GM12872 (cell line): ENCODE results near the gene HAUS8.

Experiments
- CTCF ChIP-seq: IDR thresholded peaks from 3 replicates; pipeline ENCODE4 v1.5.1; 2011; ENCODE audit warnings: low read depth, mild to moderate bottlenecking, low read length, moderate library complexity; ENCODE audit not compliant: insufficient read depth

HAUS8 gene, protein sequence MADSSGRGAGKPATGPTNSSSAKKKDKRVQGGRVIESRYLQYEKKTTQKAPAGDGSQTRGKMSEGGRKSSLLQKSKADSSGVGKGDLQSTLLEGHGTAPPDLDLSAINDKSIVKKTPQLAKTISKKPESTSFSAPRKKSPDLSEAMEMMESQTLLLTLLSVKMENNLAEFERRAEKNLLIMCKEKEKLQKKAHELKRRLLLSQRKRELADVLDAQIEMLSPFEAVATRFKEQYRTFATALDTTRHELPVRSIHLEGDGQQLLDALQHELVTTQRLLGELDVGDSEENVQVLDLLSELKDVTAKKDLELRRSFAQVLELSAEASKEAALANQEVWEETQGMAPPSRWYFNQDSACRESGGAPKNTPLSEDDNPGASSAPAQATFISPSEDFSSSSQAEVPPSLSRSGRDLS

GRCh38 chr19:17075035-17075863, at the start of gene HAUS8, which contains the start of gene MYO9B:
Gene HAUS8 (minus strand): TSS chr19:17075452. CDS start chr19:17075422, 30 bp downstream.
Gene MYO9B (plus strand): TSS chr19:17075777. CDS start chr19:17101718, 25,941 bp downstream.
- TF ChIP-seq CTCF, result no peak

DNA sequence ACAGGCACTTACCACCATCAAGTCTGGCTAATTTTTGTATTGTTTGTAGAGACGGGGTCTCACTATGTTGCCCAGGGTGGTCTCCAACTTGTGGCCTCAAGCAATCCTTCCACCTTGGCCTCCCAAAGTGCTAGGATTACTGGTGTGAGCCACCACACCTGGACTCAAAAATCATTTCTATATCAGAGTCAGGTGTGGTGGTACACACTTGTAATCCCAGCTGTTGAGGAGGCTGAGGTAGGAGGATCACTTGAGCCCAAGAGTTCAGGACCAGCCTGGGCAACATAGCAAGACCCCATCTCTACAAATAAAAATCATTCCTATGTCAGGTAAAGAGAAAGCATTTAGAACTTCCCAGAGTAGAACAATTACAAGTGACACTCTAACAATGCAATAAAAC, 48.8 kb upstream of the HAUS8 start:
- TF ChIP-seq CTCF, result no peak

DNA sequence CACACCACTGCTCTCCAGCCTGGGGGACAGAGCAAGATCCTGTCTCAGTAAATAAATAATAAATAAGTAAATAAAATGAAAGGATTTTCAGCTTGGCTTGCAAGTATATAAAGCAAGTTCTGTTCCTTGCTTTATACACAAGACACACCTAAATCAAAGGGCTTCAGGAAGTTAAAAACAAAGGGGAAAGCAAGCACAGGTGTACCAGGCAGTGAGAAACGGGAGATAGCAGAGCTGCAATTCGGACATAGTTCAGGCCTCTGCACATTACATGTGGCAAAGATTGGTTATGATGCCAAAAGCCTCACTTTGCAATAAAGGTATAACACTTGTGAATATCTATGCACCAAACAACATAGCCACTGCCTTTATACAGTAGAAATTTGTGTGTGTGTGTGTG, 47.8 kb upstream of the HAUS8 start:
- TF ChIP-seq CTCF, result no peak

DNA sequence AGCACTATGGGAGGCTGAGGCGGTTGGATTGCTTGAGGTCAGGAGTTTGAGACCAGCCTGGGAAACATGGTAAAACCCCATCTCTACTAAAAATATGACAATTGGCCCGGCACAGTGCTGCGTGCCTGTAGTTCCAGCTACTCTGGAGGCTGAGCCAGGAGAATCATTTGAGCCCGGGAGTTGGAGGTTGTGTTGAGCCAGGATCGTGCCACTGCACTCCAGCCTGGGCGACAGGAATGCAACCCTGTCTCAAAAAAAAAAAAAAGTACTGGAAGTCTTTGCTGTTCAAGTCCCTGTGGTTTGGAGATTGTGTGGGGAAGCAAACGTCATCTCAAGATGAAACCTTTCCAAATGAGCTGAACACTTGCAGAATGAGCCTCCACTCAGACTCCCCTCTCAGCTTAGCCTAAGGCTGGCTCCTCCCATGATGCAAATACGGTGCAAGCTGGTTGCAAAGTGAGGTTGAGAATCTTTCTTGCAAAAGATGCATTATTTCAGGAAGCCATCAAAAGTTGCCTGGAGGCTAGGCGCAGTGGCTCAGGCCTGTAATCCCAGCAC, 46.6 kb upstream of the HAUS8 start:
- TF ChIP-seq CTCF, result no peak

DNA sequence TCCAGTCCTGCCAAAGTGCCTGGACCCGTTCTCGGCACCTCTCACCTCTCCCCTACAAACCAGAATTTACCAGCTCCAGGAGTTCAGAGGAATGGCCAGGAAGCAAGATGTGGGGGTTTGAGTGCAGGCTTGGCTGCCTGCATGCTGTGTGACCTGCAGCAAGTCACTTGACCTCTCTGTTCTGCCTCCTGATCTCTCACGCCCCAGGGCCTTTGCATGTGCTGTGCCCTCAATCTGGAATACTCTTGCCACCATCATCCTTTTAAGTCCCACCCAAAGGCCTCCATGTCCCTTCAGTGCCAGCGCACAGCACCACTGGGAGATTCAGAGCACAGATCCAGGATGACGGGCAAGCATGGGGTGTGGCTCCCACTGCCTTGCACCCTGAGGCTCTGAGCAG, 43.7 kb upstream of the HAUS8 start:
- TF ChIP-seq CTCF, result no peak

GRCh38 chr19:17116996-17117702, 41.9 kb upstream of the HAUS8 start:
- TF ChIP-seq CTCF, result no peak
